Gastrocnemius medialis (tissue), 4 donors: ENCODE results near the gene EPB41. TPM values are rescaled to one million over a fixed set of nuclear protein-coding genes. Genes with fewer than 3 reads are reported as not detected.
"Not testable (repeated sequence)": the region's sequence is repeated elsewhere in the genome, so short reads cannot be mapped to it uniquely, and the experiment has no call there.

Experiments
- ATAC-seq, 2 donors: fragments of 150-250 bp; one replicate each; pipeline ENCODE4 v1.9.1; 2016
- DNase-seq, 2 donors: peaks; one replicate each; pipeline ENCODE4 v3.0.0-alpha.2; 2019
- H3K27ac ChIP-seq, 4 donors: fragments of 200-600 bp; sonication (generic); 1 replicate in 1 of 4; 2 replicates in 3 of 4; pipeline ENCODE4 v1.5.1; 2016 to 2018; ENCODE audit warnings: mild to moderate bottlenecking in 2 of 4, moderate library complexity in 1 of 4
- H3K27me3 ChIP-seq, 3 donors: fragments of 200-600 bp; sonication (generic) in 2 of 3; 1 replicate in 1 of 3; 2 replicates in 2 of 3; pipeline versions ENCODE4 v1.5.1 to v1.6.0; 2016 to 2019; ENCODE audit warnings: mild to moderate bottlenecking in 1 of 3, moderate library complexity in 1 of 3
- H3K36me3 ChIP-seq, 2 donors: fragments of 200-600 bp; sonication (generic) in 1 of 2; one replicate each; pipeline ENCODE4 v1.5.1; 2017 to 2018
- H3K4me1 ChIP-seq, 2 donors: fragments of 200-600 bp; sonication (generic) in 1 of 2; one replicate each; pipeline ENCODE4 v1.5.1; 2016 to 2017; ENCODE audit warnings: mild to moderate bottlenecking in 2 of 2
- H3K4me3 ChIP-seq, 4 donors: fragments of 200-600 bp; sonication (generic) in 3 of 4; 1 replicate in 1 of 4; 2 replicates in 3 of 4; pipeline ENCODE4 v1.5.1; 2016 to 2019; ENCODE audit warnings: mild to moderate bottlenecking in 2 of 4
- H3K9me3 ChIP-seq, 3 donors: fragments of 200-600 bp; sonication (generic) in 2 of 3; 1 replicate in 1 of 3; 2 replicates in 2 of 3; pipeline ENCODE4 v1.5.1; 2016 to 2019
- CTCF ChIP-seq, 5 experiments: fragments of 450-650 bp in 3 of 5; fragments of 200-600 bp in 2 of 5; sonication (generic) in 2 of 5; IDR thresholded peaks in 4 of 5; conservative IDR thresholded peaks in 1 of 5; 1 replicate in 4 of 5; 2 replicates in 1 of 5; pipeline ENCODE4 v1.5.1; 2016 to 2019; ENCODE audit warnings: antibody characterized with exemption in 5 of 5, mild to moderate bottlenecking in 3 of 5, moderate library complexity in 3 of 5
- POLR2A ChIP-seq, 2 donors: fragments of 450-650 bp; IDR thresholded peaks; one replicate each; pipeline ENCODE4 v1.6.1; 2017; ENCODE audit warnings: antibody characterized with exemption in 2 of 2, mild to moderate bottlenecking in 2 of 2, moderate library complexity in 2 of 2
- in situ Hi-C, 4 donors: fragments of 200-750 bp; cut with MboI; loops; one replicate each; pipeline versions ENCODE4 v1.15.0 to v1.8.0; 2017; ENCODE audit warnings: low sequenced_read_pairs in 4 of 4
- intact Hi-C: fragments of 100-400 bp; cut with DNase I; formaldehyde crosslinking; loops from one replicate; pipeline ENCODE4 v1.15.1; 2023; ENCODE audit warnings: low total_unique reads
- total RNA-seq, 4 donors: library from RNA; depleted of rRNA; stranded (reverse); fragments of >200 nt; gene quantifications; one replicate each; pipeline versions ENCODE4 v1.1.0 to v1.2.3, GENCODE V29; 2016

Gene EPB41
- total RNA-seq, 4 donors from 2014 or later = 19.5 to 28.6 (median 23.6) TPM

- intact Hi-C loops (no loop called here), in situ Hi-C loops (no loop called here)
- Histone ChIP-seq H3K9me3 (no peaks in the 10 kb centered on the region), H3K27me3 (no peaks in the 10 kb centered on the region), H3K4me1 (no peaks in the 10 kb centered on the region), H3K27ac (no peak overlapping the region), H3K36me3 (peaks cover 0 to 8% of the 10 kb centered on the region in 2 donors), H3K4me3 (no peak overlapping the region)
- TF ChIP-seq POLR2A (IDR thresholded peaks at IDR 0.05) (no peak), CTCF (IDR thresholded peaks at IDR 0.05 in 4 of 5, conservative IDR thresholded peaks at IDR 0.05 in 1 of 5) (no peak)
- no peak for ATAC-seq
- no peak for DNase-seq
These were observed 129.1 kb downstream of the EPB41 start for GRCh38 chr1:29043274-29043965.

GRCh38 chr1:29044010-29044409 is 129.6 kb downstream of the EPB41 start:
- no peak for ATAC-seq
- no peaks in the 10 kb centered on the region for H3K9me3 ChIP-seq
- H3K4me3 ChIP-seq = no peak overlapping the region
- no peak for DNase-seq
- no peaks in the 10 kb centered on the region for H3K27me3 ChIP-seq
- intact Hi-C loops (no loop called here), in situ Hi-C loops (no loop called here)
- H3K36me3 ChIP-seq = peaks cover 0 to 8% of the 10 kb centered on the region in 2 donors
- H3K27ac ChIP-seq = no peak overlapping the region
- TF ChIP-seq CTCF (IDR thresholded peaks at IDR 0.05 in 4 of 5, conservative IDR thresholded peaks at IDR 0.05 in 1 of 5) (no peak), POLR2A (IDR thresholded peaks at IDR 0.05) (no peak)
- H3K4me1 ChIP-seq = no peaks in the 10 kb centered on the region

GRCh38 chr1:29045663-29046062 is 131.3 kb downstream of the EPB41 start:
- in situ Hi-C loops, DNase-seq, H3K9me3 ChIP-seq, ATAC-seq, H3K4me3 ChIP-seq, H3K36me3 ChIP-seq, H3K27ac ChIP-seq, H3K4me1 ChIP-seq, H3K27me3 ChIP-seq, intact Hi-C loops: not testable (repeated sequence)

GRCh38 chr1:29047142-29047541 is 132.8 kb downstream of the EPB41 start:
- in situ Hi-C loops (no loop called here), intact Hi-C loops (no loop called here)
- H3K27ac ChIP-seq = no peak overlapping the region
- H3K4me3 ChIP-seq = no peak overlapping the region
- no peaks in the 10 kb centered on the region for H3K9me3 ChIP-seq
- DNase-seq (no peak), ATAC-seq (no peak)
- H3K27me3 ChIP-seq = no peaks in the 10 kb centered on the region
- no peaks in the 10 kb centered on the region for H3K36me3 ChIP-seq
- H3K4me1 ChIP-seq = no peaks in the 10 kb centered on the region
- TF ChIP-seq CTCF (IDR thresholded peaks at IDR 0.05 in 4 of 5, conservative IDR thresholded peaks at IDR 0.05 in 1 of 5) (no peak), POLR2A (IDR thresholded peaks at IDR 0.05) (no peak)

GRCh38 chr1:29050166-29050565 is 135.8 kb downstream of the EPB41 start:
- Histone ChIP-seq H3K4me3 (no peak overlapping the region), H3K36me3 (peaks cover 0 to 4% of the 10 kb centered on the region in 2 donors), H3K27ac (no peak overlapping the region), H3K9me3 (no peaks in the 10 kb centered on the region), H3K27me3 (no peaks in the 10 kb centered on the region), H3K4me1 (no peaks in the 10 kb centered on the region)
- no peak for TF ChIP-seq CTCF (IDR thresholded peaks at IDR 0.05 in 4 of 5, conservative IDR thresholded peaks at IDR 0.05 in 1 of 5)
- TF ChIP-seq POLR2A (IDR thresholded peaks at IDR 0.05) = no peak
- in situ Hi-C loops = no loop called here
- ATAC-seq = no peak
- intact Hi-C loops = no loop called here
- DNase-seq = no peak
